Ishikawa (cell line): ENCODE results near the gene BOK.

Experiments
- CEBPB ChIP-seq: IDR thresholded peaks from 2 replicates; pipeline ENCODE4 v1.6.1; 2012
- CREB1 ChIP-seq: IDR thresholded peaks from 2 replicates; pipeline ENCODE4 v1.6.1; 2012; ENCODE audit warnings: low read depth
- EGR1 ChIP-seq: IDR thresholded peaks from 2 replicates; pipeline ENCODE4 v1.6.1; 2012
- EP300 ChIP-seq: IDR thresholded peaks from 2 replicates; pipeline ENCODE4 v1.6.1; 2012; ENCODE audit warnings: borderline replicate concordance
- FOXM1 ChIP-seq: IDR thresholded peaks from 2 replicates; pipeline ENCODE4 v1.6.1; 2012; ENCODE audit warnings: low read depth, borderline replicate concordance
- RAD21 ChIP-seq: IDR thresholded peaks from 2 replicates; pipeline ENCODE4 v1.6.1; 2012; ENCODE audit warnings: low read depth
- TAF1 ChIP-seq: IDR thresholded peaks from 2 replicates; pipeline ENCODE4 v1.6.1; 2012; ENCODE audit warnings: low read depth, mild to moderate bottlenecking
- TCF12 ChIP-seq: IDR thresholded peaks from 2 replicates; pipeline ENCODE4 v1.6.1; 2012; ENCODE audit warnings: low read depth
- YY1 ChIP-seq: IDR thresholded peaks from 2 replicates; pipeline ENCODE4 v1.6.1; 2012; ENCODE audit warnings: low read depth
- ZBTB7A ChIP-seq: IDR thresholded peaks from 2 replicates; pipeline ENCODE4 v1.6.1; 2012; ENCODE audit warnings: low read depth
- TF ChIP-seq, protein P1 (sequence below): IDR thresholded peaks from 2 replicates; pipeline ENCODE4 v1.6.1; 2012
- TF ChIP-seq, protein P2 (sequence below): IDR thresholded peaks from 2 replicates; pipeline ENCODE4 v1.6.1; 2012; ENCODE audit warnings: low read depth, mild to moderate bottlenecking

DNA sequence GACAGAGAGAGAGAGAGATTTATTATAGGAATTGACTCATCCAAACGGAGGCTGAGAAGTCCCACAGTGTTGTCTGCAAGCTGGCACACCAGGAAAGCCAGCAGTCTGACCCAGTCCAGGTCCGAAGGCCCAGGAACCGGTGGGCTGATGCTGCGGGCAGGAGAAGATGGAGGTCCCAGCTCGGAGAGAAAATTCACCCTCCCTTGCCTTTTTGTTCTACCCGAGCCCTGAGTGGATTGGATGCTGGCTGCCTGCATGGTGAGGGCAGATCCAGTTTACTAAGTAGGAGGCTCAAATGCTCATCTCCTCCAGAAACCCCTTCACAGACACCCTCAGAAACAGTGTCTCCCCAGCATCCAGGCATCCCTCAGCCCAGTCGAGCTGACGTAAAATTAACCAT is 28.0 kb upstream of the BOK start:
- TF ChIP-seq, protein P1, sequence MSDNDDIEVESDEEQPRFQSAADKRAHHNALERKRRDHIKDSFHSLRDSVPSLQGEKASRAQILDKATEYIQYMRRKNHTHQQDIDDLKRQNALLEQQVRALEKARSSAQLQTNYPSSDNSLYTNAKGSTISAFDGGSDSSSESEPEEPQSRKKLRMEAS = no peak
- TF ChIP-seq CREB1 (no peak), EP300 (no peak), TCF12 (no peak), CEBPB (no peak), EGR1 (no peak), RAD21 (no peak), TAF1 (no peak), FOXM1 (no peak), YY1 (no peak), ZBTB7A (no peak)
- TF ChIP-seq, protein P2, sequence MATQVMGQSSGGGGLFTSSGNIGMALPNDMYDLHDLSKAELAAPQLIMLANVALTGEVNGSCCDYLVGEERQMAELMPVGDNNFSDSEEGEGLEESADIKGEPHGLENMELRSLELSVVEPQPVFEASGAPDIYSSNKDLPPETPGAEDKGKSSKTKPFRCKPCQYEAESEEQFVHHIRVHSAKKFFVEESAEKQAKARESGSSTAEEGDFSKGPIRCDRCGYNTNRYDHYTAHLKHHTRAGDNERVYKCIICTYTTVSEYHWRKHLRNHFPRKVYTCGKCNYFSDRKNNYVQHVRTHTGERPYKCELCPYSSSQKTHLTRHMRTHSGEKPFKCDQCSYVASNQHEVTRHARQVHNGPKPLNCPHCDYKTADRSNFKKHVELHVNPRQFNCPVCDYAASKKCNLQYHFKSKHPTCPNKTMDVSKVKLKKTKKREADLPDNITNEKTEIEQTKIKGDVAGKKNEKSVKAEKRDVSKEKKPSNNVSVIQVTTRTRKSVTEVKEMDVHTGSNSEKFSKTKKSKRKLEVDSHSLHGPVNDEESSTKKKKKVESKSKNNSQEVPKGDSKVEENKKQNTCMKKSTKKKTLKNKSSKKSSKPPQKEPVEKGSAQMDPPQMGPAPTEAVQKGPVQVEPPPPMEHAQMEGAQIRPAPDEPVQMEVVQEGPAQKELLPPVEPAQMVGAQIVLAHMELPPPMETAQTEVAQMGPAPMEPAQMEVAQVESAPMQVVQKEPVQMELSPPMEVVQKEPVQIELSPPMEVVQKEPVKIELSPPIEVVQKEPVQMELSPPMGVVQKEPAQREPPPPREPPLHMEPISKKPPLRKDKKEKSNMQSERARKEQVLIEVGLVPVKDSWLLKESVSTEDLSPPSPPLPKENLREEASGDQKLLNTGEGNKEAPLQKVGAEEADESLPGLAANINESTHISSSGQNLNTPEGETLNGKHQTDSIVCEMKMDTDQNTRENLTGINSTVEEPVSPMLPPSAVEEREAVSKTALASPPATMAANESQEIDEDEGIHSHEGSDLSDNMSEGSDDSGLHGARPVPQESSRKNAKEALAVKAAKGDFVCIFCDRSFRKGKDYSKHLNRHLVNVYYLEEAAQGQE = no peak
